ENCODE data around the gene PTH1R.

- TF ChIP-seq, protein P1, sequence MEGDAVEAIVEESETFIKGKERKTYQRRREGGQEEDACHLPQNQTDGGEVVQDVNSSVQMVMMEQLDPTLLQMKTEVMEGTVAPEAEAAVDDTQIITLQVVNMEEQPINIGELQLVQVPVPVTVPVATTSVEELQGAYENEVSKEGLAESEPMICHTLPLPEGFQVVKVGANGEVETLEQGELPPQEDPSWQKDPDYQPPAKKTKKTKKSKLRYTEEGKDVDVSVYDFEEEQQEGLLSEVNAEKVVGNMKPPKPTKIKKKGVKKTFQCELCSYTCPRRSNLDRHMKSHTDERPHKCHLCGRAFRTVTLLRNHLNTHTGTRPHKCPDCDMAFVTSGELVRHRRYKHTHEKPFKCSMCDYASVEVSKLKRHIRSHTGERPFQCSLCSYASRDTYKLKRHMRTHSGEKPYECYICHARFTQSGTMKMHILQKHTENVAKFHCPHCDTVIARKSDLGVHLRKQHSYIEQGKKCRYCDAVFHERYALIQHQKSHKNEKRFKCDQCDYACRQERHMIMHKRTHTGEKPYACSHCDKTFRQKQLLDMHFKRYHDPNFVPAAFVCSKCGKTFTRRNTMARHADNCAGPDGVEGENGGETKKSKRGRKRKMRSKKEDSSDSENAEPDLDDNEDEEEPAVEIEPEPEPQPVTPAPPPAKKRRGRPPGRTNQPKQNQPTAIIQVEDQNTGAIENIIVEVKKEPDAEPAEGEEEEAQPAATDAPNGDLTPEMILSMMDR (IDR thresholded peaks at IDR 0.05), result no peak
- TF ChIP-seq POLR2A (IDR thresholded peaks at IDR 0.05), result no peak
Observed at GRCh38 chr3:46939578-46940445, 62.3 kb downstream of the PTH1R start.

Data from suprapubic skin (tissue), 3 donors.